ENCODE data around the gene HSPG2.

Gene HSPG2

DNA sequence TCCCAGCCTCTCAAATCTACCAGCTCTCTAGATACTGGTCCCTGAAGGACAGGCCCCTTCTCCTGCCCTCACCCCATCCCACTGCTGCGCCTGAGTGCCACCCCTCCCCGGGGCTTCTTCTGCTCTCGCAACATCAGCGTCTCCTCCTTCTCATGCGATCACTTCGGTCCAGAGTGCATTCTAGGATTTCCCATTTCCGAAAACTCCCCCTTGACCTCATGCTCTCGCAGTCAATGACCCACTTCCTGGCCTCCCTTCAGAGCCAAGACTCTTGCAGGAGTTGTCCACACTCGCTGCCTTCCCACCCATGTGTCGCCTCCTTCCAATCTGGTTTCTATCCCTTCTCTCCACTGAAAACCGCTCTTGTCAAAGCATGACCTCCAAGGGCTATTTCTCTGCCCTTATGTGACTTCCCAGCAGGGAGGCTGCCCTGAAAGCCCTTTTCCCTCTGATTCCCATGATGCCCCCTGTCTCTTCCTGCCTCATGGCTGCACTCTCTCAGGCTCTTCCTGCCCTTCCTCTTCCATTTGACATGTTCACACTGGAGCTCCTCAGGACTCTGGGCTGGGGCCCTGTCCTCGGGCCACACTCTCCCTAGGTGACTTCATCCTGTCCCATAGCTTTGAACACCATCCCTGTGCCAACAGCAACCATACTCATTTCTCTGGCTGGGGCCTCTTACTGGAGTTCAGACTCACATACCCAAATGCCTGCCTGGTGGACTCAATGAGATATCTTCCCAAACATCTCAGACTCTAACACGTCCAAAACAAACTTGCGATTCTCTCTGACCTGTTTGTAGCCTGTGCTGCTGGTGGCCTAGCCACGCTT lies 79.1 kb downstream of the HSPG2 start:
- DNase-seq: no peak

DNA sequence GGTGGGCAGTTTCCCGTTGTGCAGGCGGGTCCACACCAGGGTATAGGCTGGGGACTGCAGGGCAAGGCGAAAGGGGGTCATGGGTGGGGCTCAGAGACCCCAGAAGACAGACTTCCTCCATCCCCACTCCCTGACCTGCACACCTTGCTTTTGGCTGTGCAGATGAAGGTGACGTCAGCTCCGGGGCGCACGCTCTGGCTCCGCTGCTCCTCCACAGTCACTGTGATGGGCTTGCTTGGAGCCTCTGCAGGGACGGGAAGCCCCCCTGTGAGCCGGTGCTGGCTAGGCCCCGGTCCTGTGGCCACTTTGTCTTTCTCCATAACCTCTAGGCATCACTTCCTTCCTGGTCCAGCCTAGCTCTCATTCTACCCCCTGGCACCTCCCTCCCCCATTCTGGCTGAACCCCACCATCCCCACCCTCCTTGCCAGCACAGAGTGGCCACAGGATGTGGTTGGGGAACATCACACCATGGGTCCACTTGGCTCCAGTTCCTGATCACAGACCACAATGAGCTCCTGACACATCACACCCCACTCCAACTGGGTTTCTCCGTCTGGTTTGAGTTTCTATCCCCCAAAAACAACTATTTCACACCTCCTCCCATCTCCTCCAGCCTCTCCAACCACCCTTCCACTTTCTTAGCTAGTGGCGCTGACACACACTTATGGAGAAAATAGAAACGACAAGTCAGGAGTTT lies 79.8 kb downstream of the HSPG2 start:
- no peak for DNase-seq

DNA sequence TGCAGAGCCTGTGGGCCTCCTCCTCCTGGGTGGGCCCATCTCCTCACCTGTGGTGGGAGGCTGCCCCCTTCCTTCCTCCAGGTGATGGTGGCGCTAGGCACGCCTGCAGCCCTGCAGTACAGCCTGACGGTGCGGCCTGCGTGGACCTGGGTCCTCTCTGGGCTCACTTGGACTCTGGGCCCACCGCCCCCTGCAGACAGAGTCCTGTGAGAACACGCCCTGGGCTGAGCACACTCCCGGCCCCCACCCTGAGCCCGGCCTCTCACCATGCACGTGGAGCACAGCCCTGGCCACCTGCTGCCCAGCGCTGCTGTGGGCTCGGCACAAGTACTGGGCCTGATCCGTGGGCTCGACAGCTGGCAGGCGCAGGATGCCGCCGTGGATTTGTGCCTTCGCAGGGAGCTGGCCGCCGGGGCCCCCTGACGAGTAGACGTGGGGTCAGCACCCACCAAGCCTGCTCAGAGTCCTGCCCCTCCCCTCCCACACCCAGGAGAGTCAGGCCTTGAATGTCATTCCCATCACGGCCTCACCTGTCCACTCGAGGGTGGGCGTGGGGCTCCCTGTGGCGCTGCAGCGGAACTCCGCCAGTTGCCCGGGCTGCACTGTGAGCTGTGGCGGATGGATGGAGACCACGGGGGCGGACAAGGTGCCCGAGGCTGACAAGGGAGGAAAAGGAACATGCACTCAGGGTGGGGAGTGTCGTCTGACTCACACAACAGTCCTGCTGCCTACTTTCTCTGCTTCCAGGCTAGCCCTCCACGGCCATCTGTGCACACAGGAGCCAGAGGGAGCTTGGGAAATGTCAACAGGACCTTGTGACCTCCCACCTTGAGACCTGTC lies 81.6 kb downstream of the HSPG2 start:
- no peak for DNase-seq

DNA sequence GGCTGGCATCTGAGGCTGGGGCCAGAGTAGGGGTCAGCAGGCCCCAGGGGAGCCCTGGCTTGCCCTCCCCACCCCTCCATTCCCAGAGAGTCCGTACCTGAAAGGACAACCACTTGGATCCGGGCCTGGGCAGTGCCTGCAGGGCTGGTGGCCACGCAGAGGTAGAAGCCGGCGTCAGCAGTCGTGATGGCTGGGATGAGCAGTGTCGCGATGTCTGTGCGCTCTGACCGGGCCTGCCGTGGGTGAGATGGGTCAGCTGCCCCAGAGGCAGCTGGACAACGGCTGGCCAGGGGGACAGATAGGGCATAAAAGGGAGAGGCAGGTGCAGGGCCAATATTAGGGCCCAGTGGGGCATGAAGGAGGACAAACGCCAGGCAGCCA lies 82.4 kb downstream of the HSPG2 start:
- DNase-seq: no peak

DNA sequence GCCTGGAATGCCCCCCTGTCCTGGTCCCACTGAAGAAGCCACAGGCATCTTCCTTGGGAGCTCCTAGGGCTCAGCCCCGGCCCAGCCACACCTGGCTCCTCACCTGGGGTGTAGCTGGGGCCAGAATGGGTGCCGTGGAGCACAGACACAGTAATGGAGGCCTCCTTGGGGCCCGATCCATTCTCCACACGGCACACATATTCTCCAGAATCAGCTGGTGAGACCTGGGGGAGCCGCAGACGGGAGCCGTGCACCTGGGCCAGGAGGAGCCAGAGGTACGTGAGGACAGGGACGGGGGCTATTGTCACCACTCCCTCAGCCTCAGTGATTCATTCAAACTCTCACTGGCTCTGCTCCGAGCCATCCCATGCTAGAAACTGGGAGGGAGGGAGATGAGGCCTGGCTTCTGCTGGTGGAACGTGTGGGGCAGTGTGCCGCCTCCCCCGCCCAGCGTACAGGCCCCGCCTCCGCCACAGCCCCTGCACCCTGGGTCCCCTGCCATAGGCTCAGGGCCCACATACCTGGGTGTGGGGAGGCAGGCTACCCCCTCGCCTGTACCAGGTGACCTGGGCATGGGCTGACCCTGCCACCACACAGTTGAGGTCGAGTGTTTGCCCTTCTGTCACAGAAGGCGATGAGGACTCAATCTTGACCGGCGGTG lies 82.9 kb downstream of the HSPG2 start:
- DNase-seq: no peak

DNA sequence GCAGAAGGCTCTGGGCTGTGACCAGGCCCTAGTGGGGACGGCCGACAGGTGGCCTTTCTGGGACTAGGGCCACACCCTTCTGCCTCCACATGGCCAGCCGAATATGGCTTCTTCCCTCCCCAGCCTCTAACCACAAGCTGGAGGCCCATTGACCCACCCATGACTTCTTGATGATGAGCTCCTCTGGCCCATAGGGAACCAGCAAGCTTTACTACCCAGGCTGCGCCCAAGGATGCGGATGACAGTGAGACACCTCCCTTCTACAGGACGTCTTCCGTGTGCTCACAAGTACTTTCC lies 84.0 kb downstream of the HSPG2 start:
- no peak for DNase-seq

DNA sequence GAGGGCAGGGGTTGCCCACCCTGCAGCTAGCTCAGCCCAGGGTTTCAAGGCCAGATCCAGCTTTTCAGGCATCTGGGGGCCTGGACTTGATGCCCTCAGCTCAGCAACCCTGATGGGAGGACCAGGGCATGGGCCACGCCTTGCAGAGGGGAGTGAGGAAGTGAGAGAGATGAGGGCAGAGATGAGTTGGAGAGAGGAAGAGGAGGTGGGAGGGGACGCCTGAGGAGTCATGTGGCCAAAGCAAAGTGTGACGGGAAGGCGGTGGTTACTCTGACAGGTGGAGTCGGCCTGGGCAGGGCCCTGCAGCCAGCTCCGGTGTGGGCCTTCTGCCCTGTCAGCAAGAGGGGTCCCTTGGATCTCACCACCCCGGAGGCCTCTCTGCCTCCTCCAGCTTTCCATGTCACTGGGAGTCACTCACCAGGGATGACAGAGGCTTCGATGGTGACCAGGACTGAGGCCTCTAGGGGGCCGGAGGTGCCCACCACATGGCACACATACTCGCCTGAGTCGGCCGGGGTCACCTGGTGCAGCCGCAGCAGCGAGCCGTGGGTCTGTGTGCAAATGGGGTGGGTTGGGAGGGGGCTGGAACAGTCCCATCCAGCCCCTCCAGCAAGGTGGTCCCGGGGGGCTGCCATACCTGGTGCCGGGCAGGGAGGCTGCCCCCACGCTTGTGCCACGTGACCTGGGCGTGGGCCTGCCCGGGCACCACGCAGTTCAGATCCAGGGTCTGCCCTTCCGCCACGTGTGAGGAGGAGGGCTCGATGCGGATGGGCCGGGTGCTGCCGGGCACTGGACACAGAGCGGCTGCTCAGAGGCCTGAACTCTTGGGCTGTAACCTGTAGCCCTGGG lies 84.6 kb downstream of the HSPG2 start:
- DNase-seq: no peak

DNA sequence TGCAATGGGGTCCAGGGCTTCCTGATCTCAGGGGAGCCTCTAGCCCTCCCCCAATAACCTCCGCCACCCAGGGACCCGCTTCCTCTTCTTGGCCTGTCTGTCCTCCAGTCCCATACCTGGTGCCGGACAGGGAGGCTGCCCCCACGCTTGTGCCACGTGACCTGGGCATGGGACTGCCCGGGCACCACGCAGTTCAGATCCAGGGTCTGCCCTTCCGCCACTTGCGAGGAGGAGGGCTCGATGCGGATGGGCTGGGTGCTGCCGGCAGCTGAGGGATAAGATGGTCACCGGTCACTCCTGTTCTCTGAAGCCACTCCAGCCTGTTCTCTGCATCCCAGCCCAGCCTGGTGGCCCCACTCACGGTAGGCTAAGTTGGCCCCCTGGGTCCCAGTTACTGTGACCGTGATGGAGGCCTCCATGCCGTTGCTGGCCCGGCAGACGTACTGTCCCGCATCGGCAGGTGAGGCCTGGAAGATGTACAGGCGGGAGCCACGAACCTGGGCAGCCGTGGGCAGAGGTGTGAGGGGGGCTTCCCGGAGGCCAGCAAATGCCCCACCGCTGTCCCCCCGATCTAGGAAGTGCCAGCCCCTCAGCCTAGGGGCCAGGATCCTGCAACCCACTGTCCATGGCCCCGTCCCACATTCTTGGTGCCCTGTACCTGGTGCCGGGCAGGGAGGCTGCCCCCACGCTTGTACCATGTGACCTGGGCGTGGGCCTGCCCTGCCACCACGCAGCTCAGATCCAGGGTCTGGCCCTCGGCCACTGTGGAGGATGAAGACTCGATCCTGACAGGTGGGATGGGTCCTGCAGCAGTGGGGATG lies 85.5 kb downstream of the HSPG2 start:
- no peak for DNase-seq

DNA sequence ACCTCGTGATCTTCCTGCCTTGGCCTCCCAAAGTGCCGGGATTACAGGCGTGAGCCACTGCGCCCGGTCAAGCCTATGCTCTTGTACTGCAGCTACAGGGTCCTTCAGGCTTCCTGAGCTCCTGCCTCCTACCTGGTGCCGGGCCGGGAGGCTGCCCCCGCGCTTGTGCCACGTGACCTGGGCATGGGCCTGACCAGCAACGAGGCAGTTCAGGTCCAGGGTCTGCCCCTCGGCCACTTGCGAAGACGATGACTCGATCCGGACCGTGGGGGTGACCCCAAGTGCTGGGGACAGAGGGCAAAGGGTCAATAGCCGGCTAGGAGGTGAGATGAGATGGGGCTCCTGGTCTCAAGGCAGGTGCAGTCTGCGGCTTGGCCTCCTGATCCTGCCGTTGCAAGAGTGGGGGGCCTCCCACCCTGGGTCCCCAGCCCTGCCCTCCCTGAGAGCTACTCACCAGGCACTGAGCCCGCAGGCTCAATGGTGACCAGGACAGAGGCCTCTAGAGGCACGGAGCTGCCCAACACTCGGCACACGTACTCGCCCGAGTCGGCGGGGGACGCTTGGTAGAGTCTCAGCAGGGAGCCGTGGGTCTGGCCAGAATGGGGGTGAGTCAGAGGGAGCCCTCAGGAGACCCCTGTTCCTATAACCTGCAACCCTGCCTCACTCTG lies 87.1 kb downstream of the HSPG2 start:
- no peak for DNase-seq

DNA sequence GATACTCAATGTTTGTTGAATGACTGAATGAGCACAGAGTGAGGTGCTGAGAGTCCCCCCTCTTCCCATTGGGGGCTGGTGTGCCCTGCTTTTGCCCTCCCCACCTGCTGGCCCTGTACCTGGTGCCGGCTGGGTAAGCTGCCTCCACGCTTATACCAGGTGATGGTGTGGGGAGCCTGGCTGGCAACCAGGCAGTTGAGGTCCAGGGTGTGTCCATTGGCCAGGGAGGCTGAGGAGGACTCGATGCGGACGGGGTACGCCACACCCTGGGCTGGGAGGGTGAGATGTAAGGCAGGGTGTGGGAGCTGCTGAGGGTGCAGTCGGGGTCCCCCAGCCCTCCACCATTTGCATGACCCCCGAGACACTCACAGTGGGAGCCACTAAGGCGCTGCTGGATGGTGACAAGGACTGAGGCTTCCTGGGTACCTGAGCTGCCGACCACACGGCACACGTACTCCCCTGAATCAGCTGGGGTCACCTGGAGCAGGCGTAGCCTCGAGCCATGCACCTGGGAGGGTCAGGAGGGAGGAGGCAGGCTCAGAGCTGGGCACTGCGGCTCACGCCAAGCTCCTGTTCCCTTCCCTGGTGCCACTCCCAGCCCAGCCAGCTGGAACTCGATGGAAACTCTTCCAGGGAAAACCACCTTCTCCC lies 88.5 kb downstream of the HSPG2 start:
- no peak for DNase-seq

DNA sequence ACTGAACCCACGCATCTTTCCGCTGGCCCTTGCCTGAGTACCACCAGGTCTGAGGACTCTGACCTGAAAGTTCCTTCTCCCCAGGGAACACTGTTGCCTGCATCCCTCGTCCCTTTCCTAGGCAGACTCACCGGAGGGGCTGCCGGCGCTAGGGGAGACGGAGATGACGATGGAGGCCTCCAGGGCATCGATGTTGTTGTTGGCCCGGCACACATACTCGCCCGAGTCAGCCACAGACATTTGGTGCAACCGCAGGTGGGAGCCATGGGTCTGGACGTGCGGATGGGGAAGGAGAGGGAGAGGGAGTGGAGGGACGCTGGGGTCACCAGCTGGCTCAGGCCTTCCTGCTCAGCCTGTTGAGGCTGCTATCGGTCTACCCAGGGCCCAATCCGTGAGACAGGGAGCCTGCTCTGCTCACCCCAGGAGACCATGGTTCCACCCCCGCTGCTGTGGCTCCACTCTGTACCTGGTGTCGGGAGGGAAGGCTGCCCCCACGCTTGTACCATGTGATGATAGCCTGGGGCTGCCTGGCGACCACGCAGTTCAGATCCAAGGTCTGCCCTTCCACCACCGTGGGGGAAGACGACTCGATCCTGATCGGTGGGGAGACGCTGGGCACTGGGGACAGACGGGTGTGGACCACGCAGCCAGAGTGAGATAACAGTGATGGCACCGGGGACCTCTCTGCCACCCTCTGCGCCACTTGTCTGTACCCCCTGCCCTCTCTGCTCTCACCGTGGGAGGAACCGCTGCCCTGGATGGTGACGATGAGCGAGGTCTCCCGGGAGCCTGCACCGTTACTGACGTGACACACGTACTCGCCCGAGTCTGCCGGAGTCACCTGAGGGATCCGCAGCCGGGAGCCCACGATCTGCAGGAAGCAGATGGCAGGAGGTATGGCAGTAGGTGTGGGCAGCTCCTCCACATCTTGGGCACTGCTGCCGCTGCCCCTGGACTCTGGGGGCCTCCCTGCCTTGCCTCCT lies 89.6 kb downstream of the HSPG2 start:
- no peak for DNase-seq

DNA sequence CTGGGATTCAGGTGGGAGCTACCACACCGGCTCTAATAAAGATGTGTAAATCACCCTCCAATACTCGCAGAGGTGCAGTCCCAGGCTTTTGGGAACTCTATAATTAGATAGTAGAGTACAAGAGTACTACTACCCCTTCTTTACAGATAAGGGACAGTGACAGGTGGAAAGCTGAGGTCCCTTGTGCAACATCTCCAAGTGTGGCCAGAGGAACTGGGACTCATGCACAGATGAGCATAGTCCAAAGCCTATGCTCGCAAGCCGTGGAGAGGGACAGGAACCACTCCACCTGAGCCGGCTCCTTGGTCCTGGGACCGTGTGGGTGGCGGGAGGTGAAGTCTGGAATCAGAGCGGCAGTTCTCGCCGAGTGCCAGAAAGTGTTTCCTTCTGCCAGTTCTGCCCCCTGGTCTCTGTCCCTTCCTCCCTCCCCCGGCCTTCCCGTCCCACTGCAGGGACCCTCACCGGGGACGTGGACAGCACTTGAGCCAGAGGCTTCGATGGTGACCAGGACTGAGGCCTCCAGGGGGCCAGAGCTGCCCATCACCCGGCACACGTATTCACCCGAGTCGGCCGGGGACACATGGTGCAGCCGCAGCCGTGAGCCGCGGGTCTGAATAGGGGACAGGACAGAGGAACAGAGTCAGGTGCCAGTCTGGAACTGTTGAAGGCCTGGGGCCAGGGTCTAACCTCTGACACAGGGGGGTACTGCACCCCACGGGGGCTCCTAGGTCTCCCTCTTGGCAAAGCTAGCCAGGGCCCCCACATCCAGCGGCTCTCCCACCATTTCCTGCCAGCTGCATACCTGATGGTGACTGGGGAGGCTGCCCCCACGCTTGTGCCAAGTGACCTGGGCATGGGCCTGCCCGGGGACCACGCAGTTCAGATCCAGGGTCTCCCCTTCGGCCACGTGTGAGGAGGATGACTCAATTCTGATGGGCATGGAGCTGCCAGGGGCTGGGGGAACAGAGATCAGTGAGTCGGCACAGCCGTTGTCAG lies 91.2 kb downstream of the HSPG2 start:
- DNase-seq: no peak

DNA sequence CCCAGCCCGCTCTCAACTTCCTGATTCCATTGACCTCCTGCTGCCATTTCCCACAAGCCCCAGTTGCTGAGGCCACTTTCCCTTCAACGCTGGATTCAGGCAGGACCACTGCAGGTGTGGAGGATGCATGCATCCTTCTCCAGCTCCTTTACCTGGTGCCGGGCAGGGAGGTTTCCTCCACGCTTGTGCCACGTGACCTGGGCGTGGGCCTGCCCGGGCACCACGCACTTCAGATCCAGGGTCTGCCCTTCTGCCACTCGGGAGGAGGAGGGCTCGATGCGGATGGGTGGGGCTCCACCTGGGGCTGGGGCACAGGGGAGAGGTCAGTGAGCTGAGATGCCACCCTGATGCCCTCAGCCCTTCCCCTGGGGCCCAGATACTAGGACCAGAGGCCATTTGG lies 93.1 kb downstream of the HSPG2 start:
- DNase-seq: no peak

DNA sequence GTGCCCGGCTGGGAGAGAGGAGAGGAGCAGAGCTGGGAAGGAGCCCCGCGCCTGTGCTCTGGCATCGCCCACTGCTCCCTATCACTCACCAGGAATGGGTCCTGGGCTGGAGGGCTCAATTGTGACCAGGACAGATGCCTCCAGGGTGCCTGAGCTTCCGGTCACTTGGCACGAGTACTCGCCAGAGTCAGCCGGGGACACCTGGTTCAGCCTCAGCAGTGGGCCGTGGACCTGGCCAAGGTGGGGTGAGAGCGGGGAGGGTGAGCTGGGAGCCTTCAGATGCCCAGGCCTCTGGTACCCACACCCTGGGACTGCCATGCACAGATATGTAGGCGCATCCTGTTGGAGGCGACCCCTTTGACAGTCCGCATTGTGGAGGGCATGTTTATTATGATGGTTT lies 93.9 kb downstream of the HSPG2 start:
- no peak for DNase-seq

DNA sequence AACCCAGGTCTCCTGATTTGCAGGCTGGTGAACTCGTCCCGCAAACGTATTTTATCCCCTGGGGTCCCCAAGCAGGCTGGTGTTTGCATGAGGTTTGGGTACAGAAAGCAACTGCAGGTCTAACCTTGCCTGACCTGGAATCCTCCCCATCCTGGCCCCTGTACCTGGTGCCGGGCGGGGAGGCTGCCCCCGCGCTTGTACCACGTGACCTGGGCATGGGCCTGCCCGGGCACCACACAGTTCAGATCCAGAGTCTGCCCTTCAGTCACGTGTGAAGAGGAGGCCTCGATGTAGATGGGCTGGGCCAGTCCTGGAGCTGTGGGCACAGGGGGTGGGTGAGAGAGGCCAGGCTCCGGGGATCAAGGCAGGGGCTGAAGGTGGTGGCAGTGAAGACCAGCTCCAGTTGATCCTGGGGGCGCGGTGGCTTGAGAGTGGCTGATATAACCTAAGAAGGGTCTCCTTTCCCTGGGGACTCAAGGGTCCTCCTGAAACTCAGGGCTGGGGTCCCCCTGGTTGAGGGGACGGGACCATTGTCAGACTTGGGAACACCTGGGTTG lies 94.4 kb downstream of the HSPG2 start:
- no peak for DNase-seq

DNA sequence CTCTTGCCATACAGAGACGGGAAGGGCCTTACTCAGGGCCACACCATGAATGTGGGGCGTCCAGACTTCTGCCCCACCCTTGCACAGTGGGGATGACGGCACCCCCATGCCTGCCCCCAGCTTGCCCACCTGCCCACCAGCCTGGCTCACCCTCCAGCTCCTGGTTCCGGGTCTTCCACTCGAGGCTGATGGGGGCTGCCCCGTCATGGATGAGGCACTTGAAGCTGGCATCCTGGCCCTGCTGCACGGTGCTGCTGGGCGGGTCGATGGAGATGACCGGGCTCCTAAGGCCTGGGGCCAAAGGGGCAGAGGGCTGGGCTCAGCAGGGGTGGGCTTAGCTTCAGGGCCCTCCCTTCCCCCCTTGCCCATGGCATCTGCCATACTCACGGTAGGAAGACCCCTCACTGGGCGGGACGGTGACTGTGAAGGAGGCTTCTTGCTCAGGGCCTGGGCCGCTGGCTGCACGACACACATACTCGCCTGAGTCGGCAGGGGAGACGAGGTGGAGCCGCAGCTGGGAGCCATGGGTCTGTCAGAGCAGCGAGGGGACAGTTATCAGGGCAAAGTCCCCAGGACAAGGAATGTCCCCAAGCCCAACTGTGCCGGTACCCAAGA lies 95.2 kb downstream of the HSPG2 start:
- no peak for DNase-seq

DNA sequence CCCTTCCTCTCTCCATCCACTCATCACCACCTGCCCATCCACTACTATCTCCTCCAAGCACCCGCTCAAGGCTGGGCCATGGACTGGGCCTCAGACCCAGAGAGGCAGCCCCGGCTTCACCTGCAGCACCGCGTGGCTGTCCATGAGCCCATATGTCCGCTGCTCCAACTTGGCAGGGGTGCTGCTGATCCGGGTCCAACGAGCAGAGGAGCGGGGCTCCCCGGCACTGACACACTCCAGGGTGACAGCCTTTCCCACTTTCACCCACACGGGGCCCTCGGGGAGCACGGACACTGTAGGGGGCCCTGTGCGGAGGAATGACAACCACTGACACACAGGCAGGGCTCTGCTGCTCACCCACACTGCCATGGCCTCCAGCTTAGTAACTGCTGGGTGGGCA lies 96.1 kb downstream of the HSPG2 start:
- DNase-seq: no peak
